ENCODE results near the gene SLIT1.

Gene SLIT1

DNA sequence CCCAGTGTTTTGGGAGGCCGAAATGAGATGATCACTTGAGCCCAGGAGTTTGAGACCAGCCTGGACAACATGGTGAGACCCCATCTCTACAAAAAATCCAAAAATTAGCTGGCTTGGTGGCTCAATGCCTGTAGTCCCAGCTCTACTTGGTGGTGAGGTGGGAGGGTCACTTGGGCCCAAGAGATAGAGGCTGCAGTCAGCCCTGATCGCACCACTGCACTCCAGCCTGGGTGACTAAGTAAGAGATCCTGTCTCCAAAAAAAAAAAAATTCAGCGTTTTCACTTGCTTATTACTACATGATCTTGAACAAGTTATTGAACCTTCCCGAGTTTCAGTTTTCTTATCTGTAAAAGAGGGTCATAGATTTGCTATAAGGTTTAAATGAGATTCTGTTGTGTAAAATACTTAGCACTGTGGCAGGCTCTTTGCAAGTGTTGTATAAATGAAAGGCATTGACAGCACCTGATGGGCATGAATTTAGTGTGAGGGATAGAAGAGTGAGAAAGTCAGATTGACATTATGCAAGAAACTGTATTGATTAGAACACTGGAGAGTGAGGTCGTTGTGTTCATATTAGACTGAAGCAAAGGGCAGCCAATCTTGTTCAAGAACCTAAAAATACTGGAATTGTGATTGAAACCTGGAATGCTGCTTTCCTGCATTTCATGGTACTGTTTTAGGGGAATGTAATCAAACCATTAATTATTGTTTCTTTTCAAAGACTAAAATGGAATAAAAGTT is 216.9 kb downstream of the SLIT1 start:
- no peak for TF ChIP-seq EGR1 (IDR thresholded peaks at IDR 0.05)
- no peak for TF ChIP-seq MAX (IDR thresholded peaks at IDR 0.05)
- no peak for TF ChIP-seq NFIC (IDR thresholded peaks at IDR 0.05)
- no peak for TF ChIP-seq CEBPB (IDR thresholded peaks at IDR 0.05)
- no peak for TF ChIP-seq TAF1 (IDR thresholded peaks at IDR 0.05; ENCODE audit: low read depth)
- no peak for TF ChIP-seq TCF12 (IDR thresholded peaks at IDR 0.05; ENCODE audit: low read depth)
- TF ChIP-seq CREB1 (IDR thresholded peaks at IDR 0.05; ENCODE audit: low read depth): no peak
- TF ChIP-seq, protein P1, sequence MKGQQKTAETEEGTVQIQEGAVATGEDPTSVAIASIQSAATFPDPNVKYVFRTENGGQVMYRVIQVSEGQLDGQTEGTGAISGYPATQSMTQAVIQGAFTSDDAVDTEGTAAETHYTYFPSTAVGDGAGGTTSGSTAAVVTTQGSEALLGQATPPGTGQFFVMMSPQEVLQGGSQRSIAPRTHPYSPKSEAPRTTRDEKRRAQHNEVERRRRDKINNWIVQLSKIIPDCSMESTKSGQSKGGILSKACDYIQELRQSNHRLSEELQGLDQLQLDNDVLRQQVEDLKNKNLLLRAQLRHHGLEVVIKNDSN (IDR thresholded peaks at IDR 0.05): no peak
- TF ChIP-seq EP300 (IDR thresholded peaks at IDR 0.05; ENCODE audit: borderline replicate concordance): no peak
- TF ChIP-seq, protein P2, sequence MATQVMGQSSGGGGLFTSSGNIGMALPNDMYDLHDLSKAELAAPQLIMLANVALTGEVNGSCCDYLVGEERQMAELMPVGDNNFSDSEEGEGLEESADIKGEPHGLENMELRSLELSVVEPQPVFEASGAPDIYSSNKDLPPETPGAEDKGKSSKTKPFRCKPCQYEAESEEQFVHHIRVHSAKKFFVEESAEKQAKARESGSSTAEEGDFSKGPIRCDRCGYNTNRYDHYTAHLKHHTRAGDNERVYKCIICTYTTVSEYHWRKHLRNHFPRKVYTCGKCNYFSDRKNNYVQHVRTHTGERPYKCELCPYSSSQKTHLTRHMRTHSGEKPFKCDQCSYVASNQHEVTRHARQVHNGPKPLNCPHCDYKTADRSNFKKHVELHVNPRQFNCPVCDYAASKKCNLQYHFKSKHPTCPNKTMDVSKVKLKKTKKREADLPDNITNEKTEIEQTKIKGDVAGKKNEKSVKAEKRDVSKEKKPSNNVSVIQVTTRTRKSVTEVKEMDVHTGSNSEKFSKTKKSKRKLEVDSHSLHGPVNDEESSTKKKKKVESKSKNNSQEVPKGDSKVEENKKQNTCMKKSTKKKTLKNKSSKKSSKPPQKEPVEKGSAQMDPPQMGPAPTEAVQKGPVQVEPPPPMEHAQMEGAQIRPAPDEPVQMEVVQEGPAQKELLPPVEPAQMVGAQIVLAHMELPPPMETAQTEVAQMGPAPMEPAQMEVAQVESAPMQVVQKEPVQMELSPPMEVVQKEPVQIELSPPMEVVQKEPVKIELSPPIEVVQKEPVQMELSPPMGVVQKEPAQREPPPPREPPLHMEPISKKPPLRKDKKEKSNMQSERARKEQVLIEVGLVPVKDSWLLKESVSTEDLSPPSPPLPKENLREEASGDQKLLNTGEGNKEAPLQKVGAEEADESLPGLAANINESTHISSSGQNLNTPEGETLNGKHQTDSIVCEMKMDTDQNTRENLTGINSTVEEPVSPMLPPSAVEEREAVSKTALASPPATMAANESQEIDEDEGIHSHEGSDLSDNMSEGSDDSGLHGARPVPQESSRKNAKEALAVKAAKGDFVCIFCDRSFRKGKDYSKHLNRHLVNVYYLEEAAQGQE (IDR thresholded peaks at IDR 0.05; ENCODE audit: low read depth): no peak
- no peak for TF ChIP-seq ZBTB7A (IDR thresholded peaks at IDR 0.05; ENCODE audit: low read depth)
- TF ChIP-seq TEAD4 (IDR thresholded peaks at IDR 0.05): no peak
- TF ChIP-seq YY1 (IDR thresholded peaks at IDR 0.05; ENCODE audit: low read depth): no peak
- TF ChIP-seq FOXM1 (IDR thresholded peaks at IDR 0.05; ENCODE audit: borderline replicate concordance, low read depth): no peak
- TF ChIP-seq RAD21 (IDR thresholded peaks at IDR 0.05; ENCODE audit: low read depth): no peak

GRCh38 chr10:96967847-96968246 is 217.9 kb downstream of the SLIT1 start:
- TF ChIP-seq CEBPB (IDR thresholded peaks at IDR 0.05) (no peak), EGR1 (IDR thresholded peaks at IDR 0.05) (no peak), FOXM1 (IDR thresholded peaks at IDR 0.05; ENCODE audit: borderline replicate concordance, low read depth) (no peak), ZBTB7A (IDR thresholded peaks at IDR 0.05; ENCODE audit: low read depth) (no peak), MAX (IDR thresholded peaks at IDR 0.05) (no peak), TAF1 (IDR thresholded peaks at IDR 0.05; ENCODE audit: low read depth) (no peak), CREB1 (IDR thresholded peaks at IDR 0.05; ENCODE audit: low read depth) (no peak), RAD21 (IDR thresholded peaks at IDR 0.05; ENCODE audit: low read depth) (no peak)
- TF ChIP-seq, protein P2 (IDR thresholded peaks at IDR 0.05; ENCODE audit: low read depth): no peak

DNA sequence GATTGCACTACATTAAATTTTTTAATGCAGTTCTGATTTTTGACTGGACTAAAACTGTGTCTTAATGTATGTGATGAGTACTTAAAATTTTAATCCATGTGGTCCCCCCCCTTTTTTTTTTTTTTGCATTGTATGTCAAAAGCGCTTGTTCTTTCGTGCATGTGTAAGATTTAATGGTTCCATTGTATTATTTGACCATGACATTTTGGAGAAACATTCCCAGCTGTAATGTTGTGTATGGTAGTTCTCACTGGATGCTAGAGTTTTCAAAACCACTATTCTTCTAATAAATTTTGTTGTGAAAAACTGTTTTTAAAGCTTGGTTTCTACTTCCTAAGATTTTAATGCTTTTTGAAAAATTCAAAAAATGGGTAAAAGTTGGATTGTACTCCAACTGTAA is 221.6 kb downstream of the SLIT1 start:
- no peak for TF ChIP-seq CREB1 (IDR thresholded peaks at IDR 0.05; ENCODE audit: low read depth)
- TF ChIP-seq NFIC (IDR thresholded peaks at IDR 0.05): no peak
- TF ChIP-seq FOXM1 (IDR thresholded peaks at IDR 0.05; ENCODE audit: borderline replicate concordance, low read depth): no peak
- TF ChIP-seq, protein P2 (IDR thresholded peaks at IDR 0.05; ENCODE audit: low read depth): no peak
- no peak for TF ChIP-seq ZBTB7A (IDR thresholded peaks at IDR 0.05; ENCODE audit: low read depth)
- no peak for TF ChIP-seq YY1 (IDR thresholded peaks at IDR 0.05; ENCODE audit: low read depth)
- TF ChIP-seq, protein P1 (IDR thresholded peaks at IDR 0.05): no peak
- no peak for TF ChIP-seq EGR1 (IDR thresholded peaks at IDR 0.05)
- no peak for TF ChIP-seq TAF1 (IDR thresholded peaks at IDR 0.05; ENCODE audit: low read depth)
- no peak for TF ChIP-seq CEBPB (IDR thresholded peaks at IDR 0.05)
- no peak for TF ChIP-seq TCF12 (IDR thresholded peaks at IDR 0.05; ENCODE audit: low read depth)
- TF ChIP-seq RAD21 (IDR thresholded peaks at IDR 0.05; ENCODE audit: low read depth): no peak
- no peak for TF ChIP-seq TEAD4 (IDR thresholded peaks at IDR 0.05)
- TF ChIP-seq MAX (IDR thresholded peaks at IDR 0.05): no peak
- no peak for TF ChIP-seq EP300 (IDR thresholded peaks at IDR 0.05; ENCODE audit: borderline replicate concordance)

- TF ChIP-seq TEAD4 (IDR thresholded peaks at IDR 0.05) (no peak), CREB1 (IDR thresholded peaks at IDR 0.05; ENCODE audit: low read depth) (no peak)
Observed at GRCh38 chr10:96960872-96961271, 224.9 kb downstream of the SLIT1 start.
